ENCODE measurements around the gene HYAL2.

GRCh38 chr3:50294089-50294488 is 28.5 kb downstream of the HYAL2 start:
- no peak for TF ChIP-seq CTCF (IDR thresholded peaks at IDR 0.05; ENCODE audit: insufficient read depth, low read length, poor library complexity, severe bottlenecking)
- no peak for TF ChIP-seq EZH2phosphoT487 (conservative IDR thresholded peaks at IDR 0.05; ENCODE audit: low read length)
